ENCODE data around the gene QSER1.
"Not testable (repeated sequence)": the region's sequence is repeated elsewhere in the genome, so short reads cannot be mapped to it uniquely, and the experiment has no call there.

Gene QSER1

GRCh38 chr11:32962016-32962415 lies 69.4 kb downstream of the QSER1 start:
- TF ChIP-seq CTCF (conservative IDR thresholded peaks at IDR 0.05; ENCODE audit: control insufficient read depth, insufficient read depth, low read depth, low read length): no peak
- DNase-seq (ENCODE audit: low read depth): peak; percentile 31

GRCh38 chr11:32963721-32964120 lies 71.1 kb downstream of the QSER1 start:
- H3K4me3 ChIP-seq (ENCODE audit: control insufficient read depth, low read depth, low read length): no peak overlapping the region
- no peak for DNase-seq (ENCODE audit: low read depth)
- TF ChIP-seq CTCF (conservative IDR thresholded peaks at IDR 0.05; ENCODE audit: control insufficient read depth, insufficient read depth, low read depth, low read length): no peak

More at GRCh38 chr11:32962016-32962415, 69.4 kb downstream of the QSER1 start:
- no peak overlapping the region for H3K4me3 ChIP-seq (ENCODE audit: control insufficient read depth, low read depth, low read length)

GRCh38 chr11:32968541-32968940 lies 75.9 kb downstream of the QSER1 start:
- H3K4me3 ChIP-seq (ENCODE audit: control insufficient read depth, low read depth, low read length): no peak overlapping the region
- DNase-seq (ENCODE audit: low read depth): no peak
- TF ChIP-seq CTCF (conservative IDR thresholded peaks at IDR 0.05; ENCODE audit: control insufficient read depth, insufficient read depth, low read depth, low read length): no peak

DNA sequence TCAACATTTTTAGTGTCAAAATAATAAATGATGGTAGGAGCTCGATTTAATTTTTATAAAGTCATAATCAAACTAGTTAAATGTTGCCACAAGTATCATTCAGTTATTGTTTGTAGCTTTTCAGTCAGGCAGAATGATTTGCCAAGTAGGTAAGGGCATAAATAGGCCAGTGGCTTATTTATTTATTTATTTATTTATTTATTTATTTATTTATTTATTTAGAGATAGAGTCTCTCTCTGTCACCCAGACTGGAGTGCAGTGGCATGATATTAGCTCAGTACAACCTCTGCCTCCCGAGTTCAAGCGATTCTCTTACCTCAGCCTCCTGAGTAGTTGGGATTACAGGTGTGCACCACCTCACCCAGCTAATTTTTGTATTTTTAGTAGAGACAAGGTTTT lies 79.6 kb downstream of the QSER1 start:
- H3K4me3 ChIP-seq (ENCODE audit: control insufficient read depth, low read depth, low read length); DNase-seq (ENCODE audit: low read depth): not testable (repeated sequence)

- H3K4me3 ChIP-seq (ENCODE audit: control insufficient read depth, low read depth, low read length): no peak overlapping the region
- DNase-seq (ENCODE audit: low read depth): no peak
- no peak for TF ChIP-seq CTCF (conservative IDR thresholded peaks at IDR 0.05; ENCODE audit: control insufficient read depth, insufficient read depth, low read depth, low read length)
Observed at GRCh38 chr11:32972781-32973180, 80.2 kb downstream of the QSER1 start.

DNA sequence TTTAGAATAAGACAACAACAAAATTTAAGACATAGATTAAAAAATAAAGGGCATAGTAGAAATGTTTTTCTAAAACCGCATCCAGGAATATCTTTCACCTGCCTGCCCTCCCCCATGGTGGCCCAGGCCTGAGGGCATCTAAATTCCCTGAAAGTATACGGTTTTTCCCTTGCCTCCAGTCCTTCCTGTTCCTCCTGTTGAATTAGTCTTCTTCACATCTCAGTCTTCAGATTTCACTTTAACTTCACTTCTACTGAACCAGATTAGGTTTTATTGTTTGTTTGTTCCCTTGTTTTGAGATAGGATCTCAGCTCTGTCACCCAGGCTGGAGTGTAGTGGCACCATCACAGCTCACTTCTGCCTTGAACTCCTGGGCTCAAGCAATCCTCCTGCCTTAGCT lies 90.0 kb downstream of the QSER1 start:
- TF ChIP-seq CTCF (conservative IDR thresholded peaks at IDR 0.05; ENCODE audit: control insufficient read depth, insufficient read depth, low read depth, low read length): no peak
- H3K4me3 ChIP-seq (ENCODE audit: control insufficient read depth, low read depth, low read length): no peak overlapping the region
- no peak for DNase-seq (ENCODE audit: low read depth)

DNA sequence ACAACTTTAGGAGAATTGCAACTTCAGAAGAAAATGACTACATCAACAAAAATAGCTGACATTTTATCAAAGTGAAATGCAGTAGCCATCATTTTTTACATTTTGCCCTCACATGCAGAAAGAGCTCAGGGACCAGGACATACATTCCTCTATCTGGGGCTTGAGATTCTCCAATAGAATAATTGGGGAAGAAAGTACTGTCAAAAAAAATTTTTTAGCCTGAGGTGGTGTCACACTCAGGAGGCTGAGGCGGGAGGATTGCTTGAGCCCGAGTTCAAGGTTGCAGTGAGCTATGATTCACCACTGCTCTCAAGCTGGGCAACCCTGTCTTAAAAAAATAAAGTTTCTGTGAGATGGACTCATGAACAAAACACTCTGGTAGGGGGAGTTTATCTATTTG lies 90.9 kb downstream of the QSER1 start:
- DNase-seq (ENCODE audit: low read depth): no peak

More for the DNA sequence above, 90.9 kb downstream of the QSER1 start:
- no peak overlapping the region for H3K4me3 ChIP-seq (ENCODE audit: control insufficient read depth, low read depth, low read length)
- TF ChIP-seq CTCF (conservative IDR thresholded peaks at IDR 0.05; ENCODE audit: control insufficient read depth, insufficient read depth, low read depth, low read length): no peak

All from fibroblast of mammary gland (primary cell).